Measurements from ENCODE around the gene PHTF1.
A peak's percentile ranks its signal among the peaks of the same experiment; 100 is the strongest.

The PHTF1 gene

DNA sequence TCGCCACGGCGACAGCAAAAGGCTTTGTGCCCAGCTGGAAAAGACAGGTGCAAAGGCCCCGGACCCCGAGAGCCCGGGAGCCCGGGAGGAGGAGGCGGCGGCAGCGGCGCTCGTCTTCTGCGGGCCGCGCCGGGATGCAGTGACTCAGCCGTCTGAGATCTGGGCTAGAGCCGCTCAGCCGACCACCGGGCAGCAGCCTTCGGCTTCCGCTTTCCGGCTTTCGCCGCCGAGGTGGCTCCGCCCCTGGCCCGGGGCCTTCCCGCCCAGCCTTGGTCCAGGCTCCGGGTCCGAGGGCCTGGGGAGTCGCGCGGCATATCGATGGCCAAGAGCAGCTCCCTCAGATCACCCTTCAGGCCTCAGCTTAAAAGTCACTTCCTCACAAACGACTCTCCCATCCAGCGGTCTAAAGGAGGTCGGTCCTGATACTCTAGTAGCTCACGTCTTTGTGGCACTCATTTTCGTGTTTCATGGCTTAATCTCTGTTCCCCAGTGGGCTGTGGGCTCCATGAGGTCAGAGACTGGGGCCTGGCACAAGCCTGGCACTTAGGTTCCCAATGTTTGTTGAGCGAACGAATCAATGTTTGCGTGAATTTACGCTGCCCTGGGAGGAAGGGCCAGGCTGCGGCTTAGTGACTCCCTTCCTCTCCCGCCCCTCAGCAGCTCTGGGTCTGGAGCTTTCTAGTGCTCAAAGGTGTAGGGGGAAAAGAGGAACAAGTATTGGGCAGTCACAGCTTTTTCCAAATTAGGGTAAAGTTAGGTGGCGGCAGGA is at the start of gene PHTF1:
Gene PHTF1, minus strand, starts transcription at position 154 of the 769 bp plus-strand sequence. CDS start 783 bp downstream, outside the sequence.
- DNase-seq (ENCODE audit: low spot score): peak; percentile 73

DNA sequence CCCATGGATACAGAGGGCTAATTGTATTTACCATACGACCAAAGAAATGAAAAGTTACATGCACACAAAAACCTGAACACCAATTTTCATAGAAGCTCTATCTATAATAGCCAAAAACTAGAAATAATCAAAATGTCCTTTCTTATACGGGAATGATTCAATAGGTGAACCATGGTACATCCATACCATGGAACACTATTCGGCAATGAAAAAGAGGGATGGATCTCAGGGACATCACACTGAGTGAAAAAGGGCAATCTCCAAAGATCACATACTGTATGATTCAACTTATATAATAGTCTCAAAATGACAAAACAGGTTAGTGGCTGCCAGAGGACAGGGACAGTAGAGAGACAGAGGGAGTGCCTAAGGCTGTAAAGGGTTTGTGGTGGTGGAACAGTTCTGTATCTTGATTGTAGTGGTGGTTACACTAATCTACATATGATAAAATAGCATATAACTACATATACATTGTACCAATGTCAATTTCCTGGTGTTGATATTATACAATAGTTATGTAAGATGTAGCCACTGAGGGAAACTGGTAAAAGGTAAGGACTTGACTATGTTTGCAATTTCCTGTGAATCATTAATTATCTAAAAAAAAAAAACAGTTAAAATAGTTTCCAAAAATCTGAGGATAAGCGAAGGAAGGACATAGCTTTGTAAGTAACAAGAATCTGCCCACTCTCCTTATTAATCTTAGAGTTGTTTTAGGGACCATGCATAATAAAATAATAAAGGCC is 49.3 kb upstream of the PHTF1 start:
- DNase-seq (ENCODE audit: low spot score): no peak

DNA sequence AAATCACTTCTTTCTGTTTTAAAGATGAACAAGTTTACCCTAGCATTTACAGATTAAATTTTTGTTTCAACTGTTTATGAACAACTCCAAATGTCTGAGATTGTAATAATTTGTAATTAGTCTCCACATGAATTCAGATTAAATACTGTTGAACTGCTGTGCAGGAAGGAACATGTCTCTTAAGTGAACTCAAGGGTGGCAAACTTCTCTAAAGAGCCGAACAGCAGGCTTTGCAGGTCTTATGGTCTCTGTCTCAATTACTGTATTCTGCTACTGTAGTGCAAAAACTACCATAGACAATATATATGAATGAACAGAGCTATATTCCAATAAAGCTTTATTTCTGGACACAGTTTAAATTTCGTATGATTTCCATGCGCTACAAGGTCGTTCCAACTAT is 46.4 kb upstream of the PHTF1 start:
- DNase-seq (ENCODE audit: low spot score): no peak

DNA sequence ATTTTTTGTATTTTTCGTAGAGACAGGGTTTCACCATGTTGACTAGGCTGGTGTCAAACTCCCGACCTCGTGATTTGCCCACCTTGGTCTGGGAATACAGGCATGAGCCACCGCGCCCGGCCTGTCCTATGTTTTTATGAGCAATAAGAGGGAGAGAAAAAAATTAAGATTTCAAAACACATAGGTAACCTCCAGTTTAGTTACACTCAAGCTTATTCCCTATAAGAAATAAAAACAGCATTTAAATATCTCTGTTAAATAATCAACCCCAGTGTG is 45.9 kb upstream of the PHTF1 start:
- DNase-seq (ENCODE audit: low spot score): no peak

DNA sequence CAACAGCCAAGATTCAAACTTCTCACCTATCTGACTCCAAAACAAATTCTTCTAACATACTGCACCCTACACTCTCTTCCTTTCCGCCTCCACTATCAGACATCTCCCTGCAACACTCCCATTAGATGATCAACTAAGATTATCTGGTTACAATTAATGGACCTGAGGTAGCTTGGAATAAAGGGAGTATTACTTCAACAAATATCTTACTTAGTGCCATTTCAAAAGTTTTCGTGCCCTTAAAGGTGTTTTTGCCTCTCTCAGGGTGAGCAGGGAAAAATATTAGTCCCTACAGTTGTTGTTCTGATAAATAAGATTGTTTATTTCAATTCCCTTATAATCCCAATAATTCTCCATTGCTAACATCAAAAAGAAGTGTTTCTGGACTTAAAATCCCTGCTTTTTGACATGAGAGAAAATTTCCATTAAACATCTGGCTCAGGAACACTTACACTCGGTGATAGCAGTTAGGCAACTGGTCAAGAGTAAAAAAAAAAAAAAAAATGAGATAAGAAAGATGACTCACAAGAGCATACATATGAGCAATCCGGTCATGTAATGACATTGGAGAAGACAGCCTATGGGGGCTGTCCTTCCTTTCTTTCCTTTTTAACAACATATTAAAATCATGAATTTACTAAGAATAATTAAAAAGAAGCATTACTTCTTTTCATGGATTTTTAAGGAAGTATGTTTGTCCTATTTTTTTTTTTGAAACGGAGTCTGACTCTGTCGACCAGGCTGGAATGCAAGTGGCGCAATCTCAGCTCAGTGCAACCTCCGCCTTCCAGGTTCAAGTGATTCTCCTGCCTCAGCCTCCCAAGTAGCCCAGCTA is 45.4 kb upstream of the PHTF1 start:
- peak; percentile 48 for DNase-seq (ENCODE audit: low spot score)

DNA sequence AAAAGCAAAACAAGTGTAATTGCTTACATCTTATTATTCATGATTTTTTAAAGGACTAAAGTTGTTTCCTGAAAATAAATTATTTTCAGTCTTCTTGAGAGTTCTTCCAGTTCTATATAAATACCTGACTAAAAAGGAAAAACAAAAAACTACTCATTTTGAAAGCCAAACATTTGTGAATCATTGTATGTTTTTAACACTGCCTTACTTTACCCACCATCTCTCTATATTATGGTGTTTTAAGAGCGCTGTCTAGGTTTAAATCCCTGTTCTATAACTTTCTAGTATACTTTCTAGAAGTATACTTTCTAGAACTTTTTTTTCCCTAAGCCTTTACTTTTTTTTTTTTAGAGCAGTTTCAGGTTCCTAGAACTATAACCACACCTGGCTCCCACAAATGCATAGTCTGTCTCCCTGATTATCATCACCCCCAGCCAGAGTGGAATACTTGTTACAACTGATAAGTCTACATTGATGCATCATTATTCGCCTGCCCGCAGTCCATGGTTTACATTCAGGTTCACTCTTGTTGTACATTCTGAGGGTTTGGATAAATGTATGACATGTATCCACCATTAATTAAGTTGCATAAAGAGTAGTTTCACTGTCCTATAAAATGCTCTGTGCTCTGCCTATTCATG is 43.2 kb upstream of the PHTF1 start:
- DNase-seq (ENCODE audit: low spot score): no peak

DNA sequence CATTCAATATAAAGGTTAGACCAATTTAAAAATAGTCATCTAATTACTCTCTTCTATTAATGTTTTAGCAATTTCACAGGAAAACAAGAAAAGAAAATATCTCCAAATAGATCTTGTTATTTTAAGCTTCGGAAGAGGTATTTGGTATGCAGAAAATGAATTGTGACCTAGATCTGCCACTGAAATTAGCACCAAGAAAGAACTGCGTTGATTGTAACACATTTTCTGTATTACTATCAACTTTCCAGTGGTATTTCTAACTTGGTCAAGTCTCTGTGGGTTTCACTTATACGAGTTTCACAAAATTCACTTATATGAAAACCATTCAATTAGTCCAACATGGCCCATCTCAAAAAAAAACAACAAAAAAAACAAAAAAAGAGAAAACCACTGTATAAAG is 41.2 kb upstream of the PHTF1 start:
- DNase-seq (ENCODE audit: low spot score): no peak

DNA sequence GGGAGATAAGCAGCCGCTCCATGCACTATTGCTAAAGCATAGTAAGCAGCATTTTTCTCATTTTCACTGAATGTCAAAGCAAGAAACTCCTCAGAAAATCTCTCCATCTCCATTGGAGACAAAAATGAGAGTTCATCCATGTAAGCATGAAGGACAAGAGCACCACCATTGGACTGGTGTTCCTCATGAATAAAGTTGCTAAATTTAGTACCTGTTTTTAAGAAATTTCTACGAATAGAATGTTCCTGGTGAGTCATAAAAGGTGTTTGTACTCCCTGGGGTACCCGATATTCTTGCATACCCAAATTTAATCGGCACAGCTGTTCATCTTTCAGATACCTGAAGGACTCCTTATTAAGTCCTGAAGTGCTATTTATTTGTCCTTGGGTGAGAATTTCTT is 38.2 kb upstream of the PHTF1 start:
- no peak for DNase-seq (ENCODE audit: low spot score)

DNA sequence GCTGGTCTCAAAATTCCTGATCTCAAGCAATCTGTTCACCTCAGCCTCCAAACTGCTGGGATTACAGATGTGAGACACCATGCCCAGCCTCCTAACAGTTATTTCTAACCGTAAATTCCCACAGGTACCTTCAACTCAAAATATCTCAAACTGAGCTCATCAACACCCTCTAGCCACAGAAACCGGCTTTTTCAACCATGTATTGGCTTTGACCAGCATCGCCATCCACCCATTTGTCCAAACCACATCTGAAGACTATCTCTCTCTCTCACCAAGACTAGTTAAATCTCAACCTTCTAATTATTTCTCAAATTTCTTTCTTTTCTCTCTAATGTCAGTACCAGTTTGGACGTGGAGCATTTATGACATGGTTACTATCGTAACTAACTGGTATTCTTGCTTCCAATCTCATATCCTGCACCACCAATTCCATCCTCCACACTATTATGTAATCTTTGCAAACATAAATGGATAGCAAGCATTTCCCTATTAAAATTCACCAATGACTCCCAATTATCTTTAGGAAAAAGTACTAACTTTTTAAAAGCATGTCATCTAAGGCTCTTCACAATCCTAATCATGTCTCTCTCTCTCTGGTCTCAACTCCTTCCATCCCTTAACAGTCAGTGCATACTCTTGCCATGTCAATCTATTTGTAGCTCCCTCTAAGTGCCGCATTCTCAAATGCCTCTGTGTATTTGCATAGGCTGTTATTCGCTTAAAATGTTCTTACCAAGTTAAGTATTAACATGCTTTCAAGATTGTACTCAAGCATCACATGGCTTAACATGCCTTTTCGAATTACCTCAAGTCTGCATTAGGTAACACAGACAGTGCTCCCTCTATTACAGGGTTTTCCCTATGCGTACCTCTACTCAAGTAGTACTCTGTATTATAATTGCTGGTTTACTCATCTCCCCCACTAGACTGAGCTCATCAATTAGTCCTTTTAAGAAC is 34.9 kb upstream of the PHTF1 start:
- no peak for DNase-seq (ENCODE audit: low spot score)

DNA sequence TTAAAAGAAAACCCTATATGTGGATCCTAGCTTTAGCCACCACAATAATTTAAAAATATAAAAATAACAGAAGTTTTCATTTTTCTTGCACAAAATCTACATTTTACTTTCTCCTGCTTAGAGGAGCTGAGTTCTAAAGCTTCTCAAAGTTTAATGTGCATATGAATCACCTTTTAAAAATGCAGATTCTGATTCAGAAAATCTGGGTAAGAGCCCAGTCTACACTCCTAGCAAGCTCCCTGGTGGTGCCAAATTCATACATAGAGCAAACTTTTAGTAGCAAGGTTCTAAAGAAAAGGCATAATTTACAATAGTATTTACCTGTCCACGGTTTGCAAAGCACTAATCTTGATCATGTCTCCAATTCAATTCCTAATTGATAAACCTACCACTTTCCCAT is 33.7 kb upstream of the PHTF1 start:
- no peak for DNase-seq (ENCODE audit: low spot score)

DNA sequence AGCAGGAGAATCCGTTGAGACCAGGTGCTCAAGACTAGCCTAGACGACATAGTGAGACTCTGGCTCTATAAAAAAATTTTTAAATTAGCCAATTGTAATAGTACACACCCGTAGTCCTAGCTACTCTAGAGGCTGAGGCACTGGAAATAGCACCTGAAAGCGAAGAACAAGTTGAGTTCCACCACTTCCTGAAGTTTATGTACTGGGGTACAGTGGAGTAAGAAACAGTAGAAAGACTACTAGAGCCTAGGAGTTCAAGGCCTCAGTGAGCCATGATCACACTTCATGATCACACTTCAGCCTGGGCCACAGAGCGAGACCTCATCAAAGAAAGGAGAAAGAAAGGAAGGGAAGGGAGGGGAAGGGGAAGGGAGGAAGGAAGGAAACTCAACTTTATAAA is 33.2 kb upstream of the PHTF1 start:
- no peak for DNase-seq (ENCODE audit: low spot score)

DNA sequence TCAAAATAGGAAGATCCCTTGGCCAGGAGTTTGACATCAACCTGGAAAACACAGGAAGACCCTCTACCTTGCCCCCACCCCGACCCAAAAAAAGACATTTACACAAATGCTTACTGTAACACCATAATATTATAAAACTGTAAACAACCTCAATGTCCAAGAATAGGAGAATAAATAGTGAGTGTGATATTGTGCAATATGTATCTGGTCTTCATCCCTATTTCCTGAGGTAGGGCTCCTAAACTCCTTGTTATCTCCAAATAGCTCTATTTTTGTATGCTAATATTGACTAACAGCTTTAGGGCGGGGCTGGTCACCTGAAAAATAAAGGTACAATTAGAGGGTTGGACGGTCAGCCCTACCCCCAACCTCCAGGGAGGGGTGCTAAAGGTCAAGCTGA is 29.5 kb upstream of the PHTF1 start:
- no peak for DNase-seq (ENCODE audit: low spot score)

DNA sequence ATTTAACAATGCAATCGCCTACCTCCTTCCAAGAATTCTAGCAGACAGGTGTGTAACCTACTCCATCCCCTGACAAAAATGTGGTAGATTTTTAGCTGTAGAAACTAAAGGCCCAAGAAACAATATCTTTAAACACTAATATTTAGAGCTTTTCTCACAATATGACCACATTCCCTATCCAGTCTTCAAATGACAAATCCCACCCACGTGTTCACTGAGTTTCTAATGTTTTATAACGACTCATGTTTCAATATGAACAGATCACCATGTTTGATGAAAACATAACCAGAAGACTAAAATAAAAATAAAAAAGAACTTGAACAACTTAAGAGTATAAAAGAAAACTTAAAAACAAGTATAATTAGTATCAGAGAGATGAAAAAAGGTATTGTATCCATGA is 28.4 kb upstream of the PHTF1 start:
- DNase-seq (ENCODE audit: low spot score): no peak

DNA sequence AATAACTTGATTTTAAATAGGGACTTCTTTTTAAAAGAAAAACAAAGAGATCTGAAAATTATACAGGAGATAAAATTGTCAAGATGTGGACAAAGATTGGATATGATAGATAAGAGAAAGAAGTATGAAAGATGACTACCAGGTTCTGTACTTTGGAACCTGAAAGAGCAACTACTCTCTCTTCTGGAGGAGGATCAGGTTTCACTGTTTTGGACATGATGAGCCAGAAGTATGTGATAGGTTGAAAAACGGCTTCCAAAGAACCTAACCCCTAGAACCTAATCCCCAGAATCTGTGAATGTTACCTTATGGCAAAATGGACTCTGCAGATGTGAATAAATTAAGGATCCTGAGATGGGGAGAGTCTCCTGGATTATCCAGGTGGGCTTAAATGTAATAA is 26.8 kb upstream of the PHTF1 start:
- peak; percentile 32 for DNase-seq (ENCODE audit: low spot score)

DNA sequence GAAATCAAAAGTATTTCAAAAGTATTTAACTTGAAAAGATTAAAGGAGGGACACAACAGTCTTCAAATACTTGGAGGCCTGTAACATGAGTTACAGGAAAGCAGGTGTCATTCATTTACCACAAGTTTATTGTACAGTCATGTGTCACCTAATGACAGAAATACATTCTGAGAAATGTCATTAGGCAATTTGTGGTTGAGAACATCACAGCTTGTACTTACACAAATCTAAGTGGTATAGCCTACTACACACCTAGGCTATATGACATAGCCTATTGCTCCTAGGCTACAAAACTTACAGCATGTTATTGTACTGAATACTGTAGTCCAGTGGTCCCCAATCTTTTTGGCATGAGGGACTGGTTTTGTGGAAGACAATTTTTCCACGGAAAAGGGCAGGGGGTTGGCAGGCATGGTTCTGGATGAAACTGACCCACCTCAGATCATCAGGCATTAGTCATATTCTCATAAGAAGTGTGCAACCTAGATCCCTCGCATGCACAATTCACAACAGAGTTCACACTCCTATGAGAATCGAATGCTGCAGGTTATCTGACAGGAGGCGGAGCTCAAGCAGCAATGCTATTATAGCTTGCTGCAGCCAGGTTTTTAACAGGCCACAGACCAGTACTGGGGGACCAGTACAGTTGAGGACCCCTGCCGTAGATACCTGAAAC is 25.0 kb upstream of the PHTF1 start:
- DNase-seq (ENCODE audit: low spot score): no peak

DNA sequence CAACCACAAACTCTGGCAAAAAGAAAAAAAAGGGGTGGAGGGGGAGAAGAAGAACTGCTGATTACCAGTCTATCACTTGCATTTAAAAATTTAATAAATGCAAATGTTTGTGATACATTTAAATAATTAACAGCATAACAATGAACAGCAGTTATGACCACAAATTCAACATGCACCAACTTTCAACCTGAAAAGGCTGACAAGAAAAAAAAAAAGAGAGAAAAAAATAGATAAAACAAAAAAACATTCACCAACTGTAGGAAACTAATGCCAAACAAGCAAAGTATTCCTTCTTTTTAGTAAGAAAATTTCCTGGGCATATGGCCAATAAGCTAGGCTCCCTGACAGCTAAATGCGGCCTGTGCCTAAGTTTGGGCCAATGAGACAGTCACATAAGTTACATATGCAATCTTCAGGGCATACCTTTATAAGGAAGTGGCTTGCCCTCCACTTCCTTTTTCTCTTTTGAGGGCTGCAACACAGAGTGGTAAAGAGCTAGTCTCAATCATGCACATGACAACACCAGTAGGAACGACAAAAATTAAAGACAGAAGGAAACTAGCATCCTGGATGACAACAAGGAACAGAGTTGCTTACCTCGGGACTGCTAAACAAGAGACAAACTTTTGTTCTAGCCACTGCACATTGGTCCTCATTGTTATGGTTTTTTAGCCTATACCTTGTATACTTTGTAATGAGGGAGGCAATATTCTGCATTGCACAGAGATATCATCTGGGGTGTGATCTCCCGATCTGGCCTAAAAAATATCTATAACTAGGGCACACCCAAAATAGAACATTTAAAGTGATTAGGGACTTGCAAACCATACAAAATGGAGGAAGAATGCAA is 24.2 kb upstream of the PHTF1 start:
- no peak for DNase-seq (ENCODE audit: low spot score)

DNA sequence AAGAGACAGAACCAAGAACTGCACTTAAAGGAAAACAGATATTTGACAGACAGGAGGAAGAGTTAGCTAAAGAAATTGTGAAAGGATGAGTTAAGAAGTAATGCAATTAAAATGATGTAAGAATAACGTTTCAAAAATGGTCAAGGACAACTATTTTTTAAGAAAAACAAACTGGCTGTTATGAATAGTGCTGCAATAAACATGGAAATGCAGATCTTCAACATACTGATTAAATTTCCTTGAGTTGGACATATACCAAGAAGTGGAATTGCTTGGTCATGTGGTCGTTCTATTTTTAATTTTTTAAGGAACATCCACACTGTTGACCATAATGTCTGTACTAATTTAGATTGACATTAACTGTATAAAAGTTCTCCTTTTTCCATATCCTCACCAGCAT is 23.1 kb upstream of the PHTF1 start:
- DNase-seq (ENCODE audit: low spot score): no peak

DNA sequence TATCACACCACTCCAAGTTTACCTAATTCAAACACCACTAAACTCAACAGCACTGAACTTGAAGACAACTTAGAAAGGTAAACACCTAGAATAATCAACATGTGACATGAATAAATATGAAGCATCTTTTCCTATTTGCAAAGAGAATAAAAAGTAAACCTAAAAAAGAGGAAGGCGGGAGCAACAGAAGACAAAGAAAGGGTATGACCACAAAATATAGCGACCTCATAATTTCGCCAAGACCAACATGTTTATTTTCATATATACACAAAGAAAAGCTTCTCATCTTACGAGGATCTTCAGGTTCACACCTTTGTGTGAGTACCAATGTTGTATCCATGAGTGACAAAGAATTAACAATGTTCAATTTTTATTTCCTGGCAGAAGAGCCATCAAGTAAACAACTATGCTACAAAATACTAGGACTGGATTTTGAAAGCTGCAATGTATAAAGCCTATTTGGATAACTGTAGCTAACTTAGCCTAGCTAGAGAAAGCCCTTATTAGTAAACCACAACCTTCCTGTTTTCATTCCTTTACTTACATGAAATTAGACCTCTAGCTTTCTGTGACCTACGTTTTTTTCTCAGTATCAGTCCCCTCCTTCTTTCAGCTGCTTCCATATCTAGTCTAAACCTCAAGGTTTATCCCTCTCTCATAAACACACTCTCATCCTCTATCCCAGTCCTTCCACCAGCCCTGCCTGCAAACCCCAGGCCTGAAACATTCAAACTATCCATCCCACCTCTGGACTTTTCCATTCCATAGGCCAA is 21.3 kb upstream of the PHTF1 start:
- no peak for DNase-seq (ENCODE audit: low spot score)

DNA sequence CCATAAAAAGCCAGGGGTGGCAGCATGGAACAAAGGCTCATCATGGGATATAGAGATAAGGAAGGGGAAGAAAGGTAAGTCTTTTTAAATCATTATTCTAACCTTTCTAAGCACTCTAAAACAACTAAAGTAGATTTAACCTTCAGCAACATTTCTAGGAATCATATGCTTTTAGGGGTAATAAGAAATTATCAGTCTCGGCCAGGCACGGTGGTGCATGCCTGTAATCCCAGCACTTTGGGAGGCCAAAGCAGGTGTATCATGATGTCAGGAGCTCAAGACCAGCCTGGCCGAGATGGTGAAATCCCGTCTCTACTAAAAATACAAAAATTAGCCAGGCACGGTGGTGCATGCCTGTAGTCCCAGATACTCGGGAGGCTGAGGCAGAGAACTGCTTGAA is 20.3 kb upstream of the PHTF1 start:
- DNase-seq (ENCODE audit: low spot score): no peak
